T-helper 17 cell (primary cell): Measurements from ENCODE around the gene MTMR11. TPM values are rescaled to one million over a fixed set of nuclear protein-coding genes. Genes with fewer than 3 reads are reported as not detected.
A peak's percentile ranks its signal among the peaks of the same experiment; 100 is the strongest.
"Not testable (repeated sequence)": the region's sequence is repeated elsewhere in the genome, so short reads cannot be mapped to it uniquely, and the experiment has no call there.

Source experiments
- ATAC-seq: fragments of 150-1000 bp; cut with Tn5 transposase; 2 replicates; pipeline ENCODE4 v1.10.0; 2021; ENCODE audit warnings: mild to moderate bottlenecking, moderate library complexity
- DNase-seq, 3 donors: peaks; one replicate each; pipeline versions ENCODE4 v3.0.0 to v3.0.0-alpha.2; 2020 to 2021
- H3K9me3 ChIP-seq: one replicate; pipeline ENCODE4 v1.7.0; 2013; ENCODE audit warnings: low read length, mild to moderate bottlenecking; ENCODE audit not compliant: control insufficient read depth, poor library complexity, severe bottlenecking
- H3K27ac Mint-ChIP-seq: one replicate; pipeline ENCODE4 v1.8.0; 2022; ENCODE audit warnings: mild to moderate bottlenecking, moderate library complexity, mixed read lengths
- H3K27me3 Mint-ChIP-seq: one replicate; pipeline ENCODE4 v1.8.0; 2022; ENCODE audit warnings: mixed read lengths
- H3K36me3 Mint-ChIP-seq: one replicate; pipeline ENCODE4 v1.8.0; 2022; ENCODE audit warnings: low read depth, mixed read lengths
- H3K4me1 Mint-ChIP-seq: one replicate; pipeline ENCODE4 v1.8.0; 2022; ENCODE audit warnings: mild to moderate bottlenecking, mixed read lengths
- H3K4me3 Mint-ChIP-seq: one replicate; pipeline ENCODE4 v1.8.0; 2022; ENCODE audit warnings: mild to moderate bottlenecking, moderate library complexity, mixed read lengths
- total RNA-seq, 4 donors: library from RNA in 2 of 4; stranded (reverse) in 2 of 4; gene quantifications; one replicate each; pipeline ENCODE4 v1.2.3 and lab custom pipeline; 2022 to 2026

Gene MTMR11
- total RNA-seq, 2 donors from 2014 or later: 0.35 to 0.73 TPM

DNA sequence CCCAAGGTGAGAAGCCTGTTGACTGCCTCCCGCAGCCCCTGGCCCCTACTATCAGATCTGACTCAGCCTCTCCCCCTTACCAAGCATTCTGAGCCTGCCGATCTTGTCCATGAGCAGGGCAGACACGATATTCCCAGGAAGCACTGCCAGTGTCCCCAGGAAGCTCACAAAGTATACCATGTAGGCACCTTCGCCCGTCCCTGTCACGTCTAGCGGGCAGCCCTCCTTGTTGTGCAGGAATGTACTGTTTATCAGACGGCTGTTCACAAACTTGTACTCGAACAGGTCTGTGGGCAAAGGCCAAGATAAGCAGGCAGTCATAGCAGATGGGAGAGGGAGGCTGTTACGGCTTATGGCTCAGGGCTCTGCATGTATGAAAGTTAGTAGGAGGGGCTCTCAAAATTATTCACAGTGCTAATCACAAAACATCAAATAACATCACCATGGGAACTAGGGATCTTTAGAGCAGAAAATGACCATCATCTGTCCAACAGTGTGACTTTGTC, 30.1 kb downstream of the MTMR11 start:
- ATAC-seq: no peak
- no peak for DNase-seq
- H3K4me3 Mint-ChIP-seq: no peak overlapping the region
- H3K27ac Mint-ChIP-seq: no peak overlapping the region
- peaks cover 2% of the 10 kb centered on the region for H3K36me3 Mint-ChIP-seq
- H3K27me3 Mint-ChIP-seq: no peaks in the 10 kb centered on the region
- no peaks in the 10 kb centered on the region for H3K9me3 ChIP-seq
- peaks cover 12% of the 10 kb centered on the region for H3K4me1 Mint-ChIP-seq

DNA sequence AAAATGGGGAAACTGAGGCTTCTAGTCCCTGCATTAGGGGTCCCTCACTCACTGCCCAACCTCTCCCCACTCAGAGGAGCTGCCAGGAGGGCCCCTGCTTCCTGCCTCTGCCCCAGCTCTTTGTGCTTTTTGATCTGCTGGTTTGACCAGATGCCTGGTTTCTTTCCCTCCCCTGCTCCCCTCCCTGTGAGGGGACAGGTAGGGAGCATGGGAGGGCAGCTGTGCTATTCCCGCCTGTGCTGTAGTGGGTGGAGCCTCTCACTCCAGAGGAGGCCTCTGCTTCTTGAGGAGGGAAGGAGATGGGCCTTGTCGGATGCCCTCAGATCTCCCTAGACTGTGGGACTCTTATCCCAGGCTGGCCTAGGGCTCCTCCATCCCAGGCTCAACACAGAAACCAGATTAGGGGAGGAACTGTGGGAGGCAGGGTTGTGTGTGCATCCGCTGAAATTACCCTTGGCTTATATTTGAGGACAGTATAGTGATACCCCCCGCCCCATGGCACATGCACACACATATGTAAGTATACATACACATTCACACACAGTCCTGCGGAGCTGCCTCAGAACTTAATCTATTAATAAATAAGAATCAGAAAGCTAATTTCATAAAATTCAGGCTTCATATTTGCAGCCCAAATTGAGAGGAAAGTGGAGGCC, 32.7 kb downstream of the MTMR11 start:
- Mint-ChIP-seq H3K27ac (peak overlapping the region; percentile 74), H3K4me3 (no peak overlapping the region), H3K4me1 (peaks cover 20% of the 10 kb centered on the region), H3K27me3 (no peaks in the 10 kb centered on the region), H3K36me3 (peaks cover 2% of the 10 kb centered on the region)
- ATAC-seq: no peak
- no peak for DNase-seq
- no peaks in the 10 kb centered on the region for H3K9me3 ChIP-seq

GRCh38 chr1:149899460-149900284, 37.0 kb downstream of the MTMR11 start, which contains the start of gene BOLA1:
BOLA1 (plus strand) TSS chr1:149899568; CDS start chr1:149900060, 492 bp downstream.
- H3K4me1 Mint-ChIP-seq: peaks cover 18% of the 10 kb centered on the region
- peak; percentile 63 to 66 (median 65) for DNase-seq
- H3K27ac Mint-ChIP-seq: peak within 1 kb of the TSS; percentile 72
- H3K27me3 Mint-ChIP-seq: peaks cover 4% of the 10 kb centered on the region
- H3K9me3 ChIP-seq: no peaks in the 10 kb centered on the region
- H3K4me3 Mint-ChIP-seq: peak within 1 kb of the TSS; percentile 84
- ATAC-seq: peak; percentile 99
- H3K36me3 Mint-ChIP-seq: peaks cover 2% of the 10 kb centered on the region

GRCh38 chr1:149896575-149896974, 40.1 kb downstream of the MTMR11 start:
- Mint-ChIP-seq H3K4me3 (no peak overlapping the region), H3K4me1 (peaks cover 13% of the 10 kb centered on the region), H3K27me3 (peaks cover 4% of the 10 kb centered on the region), H3K27ac (no peak overlapping the region), H3K36me3 (peaks cover 2% of the 10 kb centered on the region)
- no peaks in the 10 kb centered on the region for H3K9me3 ChIP-seq
- ATAC-seq: no peak
- no peak for DNase-seq

DNA sequence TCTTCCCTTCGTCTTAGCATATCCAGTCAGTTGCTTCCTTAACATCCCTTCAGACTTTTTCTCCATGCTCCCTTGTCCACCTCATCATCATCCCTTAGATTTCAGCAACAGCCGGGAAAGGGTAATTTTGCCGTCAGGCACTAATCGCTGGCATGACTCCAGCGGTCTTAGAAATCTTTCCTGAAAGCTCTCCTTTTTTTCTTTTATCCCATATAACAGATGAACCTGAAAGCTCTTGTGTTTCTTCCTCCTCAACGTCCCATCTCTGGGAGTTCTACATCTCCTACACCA, 47.7 kb downstream of the MTMR11 start:
- H3K4me1 Mint-ChIP-seq: no peaks in the 10 kb centered on the region
- no peaks in the 10 kb centered on the region for H3K9me3 ChIP-seq
- H3K36me3 Mint-ChIP-seq: no peaks in the 10 kb centered on the region
- no peak overlapping the region for H3K4me3 Mint-ChIP-seq
- no peaks in the 10 kb centered on the region for H3K27me3 Mint-ChIP-seq
- no peak for DNase-seq
- ATAC-seq: no peak
- no peak overlapping the region for H3K27ac Mint-ChIP-seq

GRCh38 chr1:149888247-149888998, 48.3 kb downstream of the MTMR11 start:
- H3K9me3 ChIP-seq: no peaks in the 10 kb centered on the region
- H3K4me3 Mint-ChIP-seq: no peak overlapping the region
- H3K27me3 Mint-ChIP-seq: no peaks in the 10 kb centered on the region
- DNase-seq: peak; percentile 43 to 56 (median 45)
- peak; percentile 27 for ATAC-seq
- H3K36me3 Mint-ChIP-seq: no peaks in the 10 kb centered on the region
- peaks cover 3% of the 10 kb centered on the region for H3K4me1 Mint-ChIP-seq
- H3K27ac Mint-ChIP-seq: no peak overlapping the region

DNA sequence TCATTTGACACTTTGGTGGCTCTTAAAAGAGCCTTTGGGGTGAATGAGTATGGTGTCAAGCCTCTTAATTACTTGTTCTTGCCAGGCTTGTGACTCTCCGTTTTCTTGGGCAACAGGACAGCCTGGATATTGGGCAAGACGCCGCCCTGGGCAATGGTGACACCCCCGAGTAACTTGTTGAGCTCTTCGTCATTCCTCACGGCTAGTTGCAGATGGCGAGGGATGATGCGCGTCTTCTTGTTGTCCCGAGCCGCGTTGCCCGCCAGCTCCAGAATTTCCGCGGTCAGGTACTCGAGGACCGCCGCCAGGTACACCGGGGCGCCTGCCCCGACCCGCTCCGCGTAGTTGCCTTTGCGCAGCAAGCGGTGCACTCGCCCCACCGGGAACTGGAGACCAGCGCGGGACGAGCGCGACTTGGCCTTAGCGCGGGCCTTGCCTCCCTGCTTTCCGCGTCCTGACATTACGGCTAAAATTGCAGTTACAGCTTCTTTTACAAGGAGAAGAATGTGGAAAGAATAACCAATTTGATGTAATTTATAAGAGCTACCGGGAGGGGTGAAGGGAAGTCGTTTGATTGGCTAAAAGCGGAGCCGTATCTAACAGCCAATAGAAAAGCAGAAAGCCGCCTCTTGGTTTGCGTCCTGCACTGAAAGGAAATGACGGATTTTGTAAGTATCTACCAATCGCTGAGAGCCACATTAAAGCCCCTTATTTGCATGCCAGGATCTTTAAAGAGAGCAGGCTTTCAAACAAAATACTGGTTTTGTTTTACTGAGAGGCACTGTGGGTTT, 49.0 kb downstream of the MTMR11 start:
- H3K36me3 Mint-ChIP-seq: no peaks in the 10 kb centered on the region
- H3K9me3 ChIP-seq: no peaks in the 10 kb centered on the region
- peaks cover 3% of the 10 kb centered on the region for H3K4me1 Mint-ChIP-seq
- peak; percentile 43 to 65 (median 49) for DNase-seq
- peak; percentile 71 for ATAC-seq
- H3K27me3 Mint-ChIP-seq: no peaks in the 10 kb centered on the region
- H3K27ac Mint-ChIP-seq: no peak overlapping the region
- H3K4me3 Mint-ChIP-seq: no peak overlapping the region

GRCh38 chr1:149887196-149887455, 49.6 kb downstream of the MTMR11 start:
- not testable (repeated sequence) for H3K9me3 ChIP-seq, DNase-seq, H3K27ac Mint-ChIP-seq, H3K36me3 Mint-ChIP-seq, H3K27me3 Mint-ChIP-seq, H3K4me3 Mint-ChIP-seq, H3K4me1 Mint-ChIP-seq
- peak; percentile 0 for ATAC-seq

- ATAC-seq: peak; percentile 73
Measured at GRCh38 chr1:149886396-149887195, 50.1 kb downstream of the MTMR11 start.

GRCh38 chr1:149886121-149886395, 50.6 kb downstream of the MTMR11 start:
- H3K27me3 Mint-ChIP-seq, H3K4me3 Mint-ChIP-seq, H3K36me3 Mint-ChIP-seq, ATAC-seq, H3K9me3 ChIP-seq, H3K27ac Mint-ChIP-seq, DNase-seq: not testable (repeated sequence)
- peaks cover 11% of the 10 kb centered on the region for H3K4me1 Mint-ChIP-seq

More at GRCh38 chr1:149886396-149887195, 50.1 kb downstream of the MTMR11 start:
- H3K4me1 Mint-ChIP-seq: peaks cover 10% of the 10 kb centered on the region
- H3K36me3 Mint-ChIP-seq: no peaks in the 10 kb centered on the region
- H3K9me3 ChIP-seq: no peaks in the 10 kb centered on the region
- peak; percentile 52 to 73 (median 72) for DNase-seq
- H3K4me3 Mint-ChIP-seq: no peak overlapping the region
- no peak overlapping the region for H3K27ac Mint-ChIP-seq
- no peaks in the 10 kb centered on the region for H3K27me3 Mint-ChIP-seq

DNA sequence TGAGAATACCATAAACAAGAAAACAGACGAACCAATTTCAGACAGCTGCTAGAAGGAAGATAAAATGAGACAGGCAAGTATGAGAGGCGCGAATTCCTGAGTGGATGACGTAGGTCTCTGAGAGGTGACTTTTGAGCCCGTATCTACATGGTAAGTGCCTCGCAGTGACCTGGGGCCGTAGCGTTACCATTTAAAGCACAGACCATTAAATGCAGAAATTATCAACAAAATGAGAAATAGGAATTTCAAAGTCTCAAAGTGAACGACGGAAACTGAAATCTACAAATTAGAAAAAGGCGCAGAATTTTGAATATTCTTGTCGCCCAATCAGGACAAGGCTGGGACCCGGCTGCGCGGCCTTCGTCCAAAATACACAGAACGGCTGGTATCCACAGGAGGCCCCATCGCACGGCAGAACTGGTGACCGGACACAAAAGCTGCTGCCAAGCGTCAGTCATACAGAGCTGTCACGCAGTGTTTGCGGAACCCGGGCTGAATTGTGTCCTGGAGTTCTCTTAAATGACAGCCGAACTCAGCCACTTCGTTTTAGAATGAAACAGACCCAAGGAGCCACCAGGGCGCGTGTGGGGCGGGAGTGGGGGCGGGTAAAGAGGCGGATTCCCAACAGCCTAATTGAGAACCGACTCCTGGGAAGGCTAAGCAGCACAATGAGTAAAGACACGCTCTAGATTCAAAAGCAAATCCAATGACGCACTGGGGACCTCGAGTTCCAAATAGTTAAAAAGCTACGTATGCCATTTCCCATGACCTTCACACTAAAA, 51.1 kb downstream of the MTMR11 start:
- peak; percentile 35 to 51 (median 42) for DNase-seq

More for the DNA sequence above, 51.1 kb downstream of the MTMR11 start:
- peak; percentile 1 for ATAC-seq
- Mint-ChIP-seq H3K36me3 (no peaks in the 10 kb centered on the region), H3K27me3 (no peaks in the 10 kb centered on the region), H3K4me3 (no peak overlapping the region), H3K27ac (no peak overlapping the region), H3K4me1 (peaks cover 11% of the 10 kb centered on the region)
- no peaks in the 10 kb centered on the region for H3K9me3 ChIP-seq
